Gastrocnemius medialis (tissue), 4 donors: ENCODE results near the gene VASP.

Source experiments
- CTCF ChIP-seq, 5 experiments: fragments of 450-650 bp in 3 of 5; fragments of 200-600 bp in 2 of 5; sonication (generic) in 2 of 5; IDR thresholded peaks in 4 of 5; conservative IDR thresholded peaks in 1 of 5; 1 replicate in 4 of 5; 2 replicates in 1 of 5; pipeline ENCODE4 v1.5.1; 2016 to 2019; ENCODE audit warnings: antibody characterized with exemption in 5 of 5, mild to moderate bottlenecking in 3 of 5, moderate library complexity in 3 of 5
- POLR2A ChIP-seq, 2 donors: fragments of 450-650 bp; IDR thresholded peaks; one replicate each; pipeline ENCODE4 v1.6.1; 2017; ENCODE audit warnings: antibody characterized with exemption in 2 of 2, mild to moderate bottlenecking in 2 of 2, moderate library complexity in 2 of 2

- TF ChIP-seq CTCF (IDR thresholded peaks at IDR 0.05 in 4 of 5, conservative IDR thresholded peaks at IDR 0.05 in 1 of 5) (no peak), POLR2A (IDR thresholded peaks at IDR 0.05) (no peak)
Measured at GRCh38 chr19:45547211-45547770, 40.0 kb downstream of the VASP start.
